PC-9 (cell line): ENCODE data around the gene DLG2. TPM values are rescaled to one million over a fixed set of nuclear protein-coding genes. Genes with fewer than 3 reads are reported as not detected.

Experiments used
- BruUV-seq: library from RNA; stranded (reverse); fragments of 400-500 nt; replicated peaks from 2 replicates; lab custom pipeline; 2021; lab: Mats Ljungman, UMichigan
- CTCF ChIA-PET: fragments of 300-600 bp; sonication (Branson Sonifier 250); formaldehyde crosslinking; loops from one replicate; lab custom pipeline; 2022; ENCODE audit warnings: antibody characterized with exemption; lab: Charles Lee
- POLR2A ChIA-PET: fragments of 300-600 bp; sonication (Branson Sonifier 250); formaldehyde crosslinking; loops from one replicate; lab custom pipeline; 2022; ENCODE audit warnings: antibody characterized with exemption; ENCODE audit not compliant: unreplicated experiment; lab: Charles Lee
- DNase-seq, 2 experiments: peaks; one replicate each; pipeline versions ENCODE4 v3.0.0 to v3.0.0-alpha.2; 2015 to 2022; ENCODE audit warnings: mixed read lengths in 1 of 2
- H2AFZ ChIP-seq: fragments of 200-600 bp; sonication (generic); 2 replicates; pipeline ENCODE4 v1.8.1; 2017; ENCODE audit warnings: antibody characterized with exemption
- H3F3A ChIP-seq: fragments of 200-600 bp; sonication (generic); 2 replicates; pipeline ENCODE4 v1.8.1; 2017; ENCODE audit warnings: antibody characterized with exemption, mild to moderate bottlenecking, low read depth; ENCODE audit not compliant: insufficient read depth
- H3K27ac ChIP-seq: fragments of 200-600 bp; sonication (generic); 2 replicates; pipeline ENCODE4 v1.6.1; 2016; ENCODE audit warnings: mixed run types
- H3K27me3 ChIP-seq: fragments of 200-600 bp; sonication (generic); 2 replicates; pipeline ENCODE4 v1.6.1; 2016; ENCODE audit warnings: low read depth, mixed run types; ENCODE audit not compliant: insufficient read depth
- H3K36me3 ChIP-seq: fragments of 200-600 bp; sonication (generic); 2 replicates; pipeline ENCODE4 v1.6.1; 2016; ENCODE audit warnings: low read depth, mixed run types
- H3K4me1 ChIP-seq: fragments of 200-600 bp; sonication (generic); replicated peaks from 2 replicates; pipeline ENCODE4 v1.6.1; 2016; ENCODE audit warnings: mixed run types; ENCODE audit not compliant: insufficient read depth
- H3K4me2 ChIP-seq: fragments of 200-600 bp; sonication (generic); 2 replicates; pipeline ENCODE4 v1.6.1; 2017; ENCODE audit warnings: mixed run types
- H3K4me3 ChIP-seq: fragments of 200-600 bp; sonication (generic); 2 replicates; pipeline ENCODE4 v1.6.1; 2016; ENCODE audit warnings: mixed run types
- H3K79me2 ChIP-seq: fragments of 200-600 bp; sonication (generic); 2 replicates; pipeline ENCODE4 v1.6.1; 2017; ENCODE audit warnings: low read depth, mixed run types
- H3K9me2 ChIP-seq: fragments of 200-600 bp; sonication (generic); 2 replicates; pipeline ENCODE4 v1.8.1; 2017; ENCODE audit warnings: mild to moderate bottlenecking; ENCODE audit not compliant: insufficient read depth
- H3K9me3 ChIP-seq: fragments of 200-600 bp; sonication (generic); 2 replicates; pipeline ENCODE4 v1.8.1; 2016; ENCODE audit warnings: low read depth; ENCODE audit not compliant: insufficient read depth
- H4K20me1 ChIP-seq: fragments of 200-600 bp; sonication (generic); 2 replicates; pipeline ENCODE4 v1.8.1; 2017; ENCODE audit not compliant: insufficient read depth
- CTCF ChIP-seq: fragments of 200-600 bp; sonication (generic); conservative IDR thresholded peaks from 2 replicates; pipeline ENCODE4 v1.6.1; 2017; ENCODE audit warnings: mixed run types, antibody characterized with exemption, mild to moderate bottlenecking, moderate library complexity
- EZH2 ChIP-seq: fragments of 200-600 bp; sonication (generic); IDR thresholded peaks from 2 replicates; pipeline ENCODE4 v1.8.0; 2017; ENCODE audit warnings: antibody characterized with exemption, low read depth
- intact Hi-C: fragments of 100-400 bp; cut with micrococcal nuclease; formaldehyde crosslinking; loops from one replicate; pipeline ENCODE4 v1.10.0; 2022; ENCODE audit not compliant: unreplicated experiment
- total RNA-seq: library from RNA; stranded (reverse); gene quantifications from 2 replicates; pipeline ENCODE4 v1.2.3, GENCODE V29; 2021

Gene DLG2
- total RNA-seq, 1 experiment from 2014 or later: 6.4 TPM

- H3F3A ChIP-seq: no peaks in the 10 kb centered on the region
- H3K9me3 ChIP-seq: no peaks in the 10 kb centered on the region
- H4K20me1 ChIP-seq: no peaks in the 10 kb centered on the region
- no peaks in the 10 kb centered on the region for H3K79me2 ChIP-seq
- no peak for DNase-seq
- no peak overlapping the region for H3K27ac ChIP-seq
- BruUV-seq: no TSS peak
- H3K4me1 ChIP-seq: no peaks in the 10 kb centered on the region
- no peak for TF ChIP-seq EZH2
- no peak for TF ChIP-seq CTCF
- 0 out of 2 replicates have a peak, but pooled peaks cover 3% of the 10 kb centered on the region for H3K27me3 ChIP-seq
- no peaks in the 10 kb centered on the region for H3K36me3 ChIP-seq
- POLR2A ChIA-PET: no interaction called here
- no peak overlapping the region for H3K4me3 ChIP-seq
- intact Hi-C loops: no loop called here
- H3K9me2 ChIP-seq: no peaks in the 10 kb centered on the region
- no peak overlapping the region for H2AFZ ChIP-seq
- CTCF ChIA-PET: no interaction called here
- no peak overlapping the region for H3K4me2 ChIP-seq
Measured at GRCh38 chr11:84089072-84090057, 1537.8 kb downstream of the DLG2 start.

- Histone ChIP-seq H3K79me2 (no peaks in the 10 kb centered on the region), H3K4me1 (no peaks in the 10 kb centered on the region), H3K36me3 (no peaks in the 10 kb centered on the region), H2AFZ (no peak overlapping the region), H3K27me3 (0 out of 2 replicates have a peak, but pooled peaks cover 7% of the 10 kb centered on the region), H3K27ac (no peak overlapping the region), H4K20me1 (no peaks in the 10 kb centered on the region), H3K9me3 (no peaks in the 10 kb centered on the region), H3K4me3 (no peak overlapping the region), H3F3A (no peaks in the 10 kb centered on the region), H3K9me2 (no peaks in the 10 kb centered on the region), H3K4me2 (no peak overlapping the region)
- no TSS peak for BruUV-seq
- TF ChIP-seq EZH2 (no peak), CTCF (no peak)
- ChIA-PET POLR2A (no interaction called here), CTCF (no interaction called here)
- intact Hi-C loops: no loop called here
- DNase-seq: no peak
Measured at GRCh38 chr11:84071851-84072250, 1555.3 kb downstream of the DLG2 start.

DNA sequence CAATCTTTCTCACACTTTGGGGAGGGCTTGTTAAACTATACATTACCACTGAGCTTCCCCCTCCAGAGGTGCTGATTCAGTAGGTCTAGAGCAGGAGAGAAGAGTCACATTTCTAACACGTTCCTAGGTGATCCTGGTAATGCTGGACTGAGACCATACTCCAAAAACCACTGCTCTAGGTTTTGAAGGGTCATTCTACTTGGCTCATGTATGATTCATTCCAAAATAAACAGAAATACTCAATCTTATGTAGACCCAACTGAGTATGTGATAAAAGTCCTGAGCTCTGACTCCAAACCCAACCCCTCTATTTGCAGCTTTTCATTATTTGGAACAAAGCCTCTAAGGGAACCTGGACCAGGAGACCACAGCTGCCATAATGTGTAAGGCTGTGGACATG lies 1558.1 kb downstream of the DLG2 start:
- H3K4me1 ChIP-seq: no peaks in the 10 kb centered on the region
- no peaks in the 10 kb centered on the region for H3K36me3 ChIP-seq
- no peak overlapping the region for H3K4me3 ChIP-seq
- H3K9me2 ChIP-seq: no peaks in the 10 kb centered on the region; the same call in 1 of the 2 replicates
- POLR2A ChIA-PET: no interaction called here
- CTCF ChIA-PET: no interaction called here
- TF ChIP-seq EZH2 (no peak), CTCF (no peak)
- no peaks in the 10 kb centered on the region for H3F3A ChIP-seq
- no peak overlapping the region for H3K4me2 ChIP-seq
- no peaks in the 10 kb centered on the region for H4K20me1 ChIP-seq
- no peak for DNase-seq
- no peaks in the 10 kb centered on the region for H3K9me3 ChIP-seq
- no TSS peak for BruUV-seq
- H2AFZ ChIP-seq: no peak overlapping the region
- no peaks in the 10 kb centered on the region for H3K79me2 ChIP-seq
- H3K27me3 ChIP-seq: 0 out of 2 replicates have a peak, but pooled peaks cover 4% of the 10 kb centered on the region
- intact Hi-C loops: no loop called here
- H3K27ac ChIP-seq: no peak overlapping the region
